Left lung (tissue), 10 donors: ENCODE results near the gene RGS10. TPM values are rescaled to one million over a fixed set of nuclear protein-coding genes. Genes with fewer than 3 reads are reported as not detected.

Experiments
- ATAC-seq: fragments of 200-7000 bp; cut with Tn5 transposase; one replicate; pipeline ENCODE4 v1.9.1; 2020; ENCODE audit warnings: moderate library complexity
- DNase-seq, 4 donors: peaks; one replicate each; pipeline ENCODE4 v3.0.0-alpha.2; 2013 to 2020
- H3K27ac ChIP-seq, 2 donors: fragments of 200-600 bp; sonication (generic) in 1 of 2; one replicate each; pipeline versions ENCODE4 v1.5.0 to v1.8.0; 2020 to 2021
- H3K27me3 ChIP-seq, 2 donors: fragments of 200-600 bp; sonication (generic) in 1 of 2; one replicate each; pipeline versions ENCODE4 v1.5.0 to v1.8.0; 2020 to 2021
- H3K36me3 ChIP-seq, 2 donors: fragments of 200-600 bp; sonication (generic) in 1 of 2; one replicate each; pipeline versions ENCODE4 v1.5.0 to v1.8.0; 2020 to 2021
- H3K4me1 ChIP-seq, 2 donors: fragments of 200-600 bp; one replicate each; pipeline ENCODE4 v1.8.0; 2021
- H3K4me3 ChIP-seq, 2 donors: fragments of 200-600 bp; sonication (generic) in 1 of 2; one replicate each; pipeline versions ENCODE4 v1.5.0 to v1.8.0; 2020 to 2021; ENCODE audit warnings: mild to moderate bottlenecking in 1 of 2
- H3K9me3 ChIP-seq, 2 donors: fragments of 200-600 bp; sonication (generic) in 1 of 2; one replicate each; pipeline versions ENCODE4 v1.5.0 to v1.8.0; 2020 to 2021
- intact Hi-C, 2 donors: fragments of 100-400 bp; cut with DNase I; formaldehyde crosslinking; loops; one replicate each; pipeline versions ENCODE4 v1.11.2 to v1.14.2; 2022
- polyA plus RNA-seq, 6 donors: library from polyadenylated mRNA; unstranded; fragments of 120-200 nt; gene quantifications; one replicate each; pipeline ENCODE4 v1.2.1, GENCODE V29; 2013; ENCODE audit not compliant: insufficient read length in 6 of 6
- total RNA-seq, 2 donors: library from RNA; stranded (reverse); fragmentation: NEBNext Ultra II Directional; extraction: Animal tissue kit (Norgen Biotek cat#: 25700); gene quantifications; one replicate each; pipeline ENCODE4 v1.2.1, GENCODE V29; 2021
- TF ChIP-seq, protein P1 (sequence below), 2 donors: fragments of 200-600 bp; sonication (generic) in 1 of 2; IDR thresholded peaks; one replicate each; pipeline versions ENCODE4 v1.5.0 to v1.8.0; 2021; ENCODE audit warnings: antibody characterized with exemption in 2 of 2
- donor health status: DM: no; HTN: yes; CAD: no.
- donor health status: DM: no; HTN: no; CAD: no.

RGS10 gene
- total and polyA plus RNA-seq, 8 donors: 9.8 to 26.7 (median 13.3) TPM

DNA sequence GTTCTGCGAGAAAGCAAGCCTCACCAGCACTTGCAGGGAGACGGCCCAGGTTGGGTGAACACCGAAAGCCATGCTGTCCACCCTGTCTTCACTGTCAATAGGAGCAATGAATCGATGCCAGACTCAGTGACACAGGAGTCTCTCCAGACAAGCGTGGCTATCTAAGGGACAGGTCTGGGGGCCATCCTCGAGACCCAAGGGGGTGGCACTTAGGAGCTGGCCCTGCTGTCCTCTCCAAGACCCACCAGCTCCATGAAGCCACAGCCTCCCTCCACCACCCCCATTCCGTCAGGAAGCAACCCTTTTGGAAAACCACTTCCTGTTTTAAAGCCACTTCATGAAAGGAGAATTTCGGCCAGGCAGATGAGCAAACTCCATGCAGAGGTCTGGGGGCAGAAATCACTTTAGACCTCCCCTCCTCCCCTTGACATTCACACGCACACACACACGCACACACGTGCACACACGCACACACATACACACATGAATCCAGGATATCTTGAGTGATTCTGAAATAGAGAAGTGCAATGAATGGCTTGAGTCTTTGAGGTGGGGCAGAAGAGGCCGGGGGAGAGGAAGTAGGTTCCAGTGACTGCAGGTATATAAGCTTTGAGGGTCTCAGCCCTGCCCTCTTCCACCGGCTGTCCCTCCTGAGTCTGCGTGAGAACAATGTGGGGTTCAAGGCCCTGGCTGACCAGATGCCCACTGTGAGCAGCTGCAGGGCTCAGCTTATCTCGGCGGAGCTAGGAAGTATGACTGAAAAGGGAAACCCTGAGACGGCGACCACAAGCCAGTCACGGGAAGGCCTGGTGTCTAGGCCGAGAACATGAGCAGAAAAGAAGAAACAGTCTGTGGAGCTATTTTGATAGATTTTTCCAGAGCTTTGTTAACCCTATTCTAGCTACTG lies 25.0 kb downstream of the RGS10 start:
- peak in 1 of 4 donors; percentile 65 for DNase-seq
- H3K36me3 ChIP-seq: peaks cover 0 to 12% of the 10 kb centered on the region in 2 donors
- intact Hi-C loops: no loop called here
- no peak overlapping the region for H3K4me3 ChIP-seq
- peak overlapping the region; percentile 60 to 70 for H3K27ac ChIP-seq
- ATAC-seq: peak; percentile 63
- no peaks in the 10 kb centered on the region for H3K27me3 ChIP-seq
- H3K9me3 ChIP-seq: no peaks in the 10 kb centered on the region
- H3K4me1 ChIP-seq: peaks cover 0 to 25% of the 10 kb centered on the region in 2 donors
- TF ChIP-seq, protein P1, sequence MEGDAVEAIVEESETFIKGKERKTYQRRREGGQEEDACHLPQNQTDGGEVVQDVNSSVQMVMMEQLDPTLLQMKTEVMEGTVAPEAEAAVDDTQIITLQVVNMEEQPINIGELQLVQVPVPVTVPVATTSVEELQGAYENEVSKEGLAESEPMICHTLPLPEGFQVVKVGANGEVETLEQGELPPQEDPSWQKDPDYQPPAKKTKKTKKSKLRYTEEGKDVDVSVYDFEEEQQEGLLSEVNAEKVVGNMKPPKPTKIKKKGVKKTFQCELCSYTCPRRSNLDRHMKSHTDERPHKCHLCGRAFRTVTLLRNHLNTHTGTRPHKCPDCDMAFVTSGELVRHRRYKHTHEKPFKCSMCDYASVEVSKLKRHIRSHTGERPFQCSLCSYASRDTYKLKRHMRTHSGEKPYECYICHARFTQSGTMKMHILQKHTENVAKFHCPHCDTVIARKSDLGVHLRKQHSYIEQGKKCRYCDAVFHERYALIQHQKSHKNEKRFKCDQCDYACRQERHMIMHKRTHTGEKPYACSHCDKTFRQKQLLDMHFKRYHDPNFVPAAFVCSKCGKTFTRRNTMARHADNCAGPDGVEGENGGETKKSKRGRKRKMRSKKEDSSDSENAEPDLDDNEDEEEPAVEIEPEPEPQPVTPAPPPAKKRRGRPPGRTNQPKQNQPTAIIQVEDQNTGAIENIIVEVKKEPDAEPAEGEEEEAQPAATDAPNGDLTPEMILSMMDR (IDR thresholded peaks at IDR 0.05): no peak

DNA sequence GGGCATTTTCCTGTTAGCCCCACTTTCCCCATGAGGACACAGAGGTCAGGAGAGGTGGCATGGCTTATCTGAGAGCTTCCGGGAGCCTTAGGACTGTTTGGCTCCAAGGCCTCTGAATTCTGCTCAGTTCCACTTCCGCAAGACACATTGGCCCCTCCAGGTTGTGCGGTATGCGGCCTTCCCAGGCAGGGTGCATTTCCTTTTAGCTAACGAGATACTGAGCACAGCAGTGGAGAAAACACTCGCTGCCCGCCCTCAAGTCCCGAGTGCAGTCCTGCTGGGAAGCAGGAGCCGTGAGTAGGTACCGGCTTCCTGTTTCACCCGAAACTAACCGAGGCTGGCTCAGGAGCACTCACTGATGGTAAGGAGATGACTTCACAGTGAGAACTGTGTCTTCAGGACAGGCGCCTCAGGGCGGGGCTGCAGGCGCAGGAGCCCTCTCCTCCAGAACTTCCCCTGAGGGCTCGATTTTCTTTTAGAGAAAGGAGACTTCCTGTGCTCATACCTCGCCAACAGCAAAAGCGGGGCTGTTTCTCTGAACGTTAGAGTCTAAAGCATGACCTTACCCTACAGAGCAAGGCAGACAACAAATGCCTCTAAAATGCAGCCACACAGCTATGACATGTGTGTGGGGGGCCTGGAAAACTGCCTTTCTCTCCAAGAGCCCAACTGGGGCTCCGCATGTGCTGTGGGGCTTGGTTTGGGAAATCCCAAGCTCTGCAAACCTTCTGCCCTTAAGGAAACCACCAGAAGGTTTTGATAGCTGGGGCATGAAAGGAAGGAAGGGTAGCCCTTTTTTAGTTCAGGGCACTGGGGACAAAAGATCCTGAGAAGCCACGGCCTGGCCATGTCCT lies 25.9 kb downstream of the RGS10 start:
- H3K27ac ChIP-seq: peak overlapping the region; percentile 60 to 70
- peak in 1 of 4 donors; percentile 58 for DNase-seq
- peaks cover 0 to 25% of the 10 kb centered on the region in 2 donors for H3K4me1 ChIP-seq
- no peaks in the 10 kb centered on the region for H3K9me3 ChIP-seq
- peak; percentile 59 for ATAC-seq
- intact Hi-C loops: no loop called here
- TF ChIP-seq, protein P1 (IDR thresholded peaks at IDR 0.05): no peak
- peaks cover 0 to 21% of the 10 kb centered on the region in 2 donors for H3K36me3 ChIP-seq
- H3K27me3 ChIP-seq: no peaks in the 10 kb centered on the region
- H3K4me3 ChIP-seq: no peak overlapping the region

DNA sequence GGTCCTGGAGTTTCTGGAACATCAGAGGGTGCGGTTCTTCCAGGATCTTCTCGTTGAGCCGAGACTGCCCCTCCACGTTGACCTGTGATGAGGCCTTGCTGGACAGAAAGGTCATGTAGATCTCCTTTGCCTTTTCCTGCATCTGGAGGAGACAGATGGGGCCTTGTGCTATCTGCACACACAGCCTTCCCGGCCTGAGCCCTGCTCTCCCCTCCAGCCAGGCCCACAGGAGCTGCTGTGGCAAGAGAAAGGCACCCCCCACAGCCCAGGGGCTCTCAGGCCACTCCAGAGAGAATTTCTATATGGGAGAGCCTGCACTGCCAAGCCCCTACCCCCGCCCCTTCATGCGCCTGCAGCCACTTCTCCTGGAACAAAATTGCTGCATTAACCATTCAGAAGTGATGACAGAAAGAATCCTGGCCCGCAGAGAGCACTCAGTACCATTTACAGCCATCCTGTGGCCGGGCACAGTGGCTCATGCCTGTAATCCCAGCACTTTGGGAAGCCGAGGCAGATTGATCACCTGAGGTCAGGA lies 26.9 kb downstream of the RGS10 start:
- Histone ChIP-seq H3K4me1 (peaks cover 0 to 25% of the 10 kb centered on the region in 2 donors), H3K27ac (no peak overlapping the region), H3K9me3 (no peaks in the 10 kb centered on the region), H3K27me3 (no peaks in the 10 kb centered on the region), H3K36me3 (peaks cover 0 to 25% of the 10 kb centered on the region in 2 donors), H3K4me3 (no peak overlapping the region)
- TF ChIP-seq, protein P1 (IDR thresholded peaks at IDR 0.05): no peak
- ATAC-seq: no peak
- intact Hi-C loops: no loop called here
- no peak for DNase-seq

DNA sequence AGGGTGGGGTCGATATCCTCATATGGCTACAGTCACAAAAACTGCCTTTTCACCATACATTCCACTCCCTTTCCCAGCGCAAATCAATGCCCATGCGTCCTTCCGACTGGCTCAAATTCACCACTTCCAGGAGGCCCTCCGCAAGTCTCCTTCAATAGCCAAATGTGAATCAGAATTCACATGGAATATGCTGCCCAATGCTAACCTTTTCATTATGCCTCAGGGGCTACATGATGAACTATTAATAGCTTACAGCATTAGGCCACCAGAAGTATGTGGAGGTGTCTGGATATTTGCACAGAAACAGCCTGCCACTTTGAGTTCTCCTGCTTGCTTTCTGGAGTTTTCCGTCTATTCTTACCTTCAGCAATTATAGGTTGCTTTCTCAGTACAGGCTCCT lies 27.7 kb downstream of the RGS10 start:
- H3K4me1 ChIP-seq: peaks cover 0 to 25% of the 10 kb centered on the region in 2 donors
- H3K9me3 ChIP-seq: no peaks in the 10 kb centered on the region
- ATAC-seq (no peak), DNase-seq (no peak)
- TF ChIP-seq, protein P1 (IDR thresholded peaks at IDR 0.05): no peak
- peaks cover 0 to 25% of the 10 kb centered on the region in 2 donors for H3K36me3 ChIP-seq
- H3K27me3 ChIP-seq: no peaks in the 10 kb centered on the region
- no peak overlapping the region for H3K27ac ChIP-seq
- intact Hi-C loops: no loop called here
- H3K4me3 ChIP-seq: no peak overlapping the region
